ENCODE measurements around the gene RUNX1.
"Not testable (repeated sequence)": the region's sequence is repeated elsewhere in the genome, so short reads cannot be mapped to it uniquely, and the experiment has no call there.

The RUNX1 gene

DNA sequence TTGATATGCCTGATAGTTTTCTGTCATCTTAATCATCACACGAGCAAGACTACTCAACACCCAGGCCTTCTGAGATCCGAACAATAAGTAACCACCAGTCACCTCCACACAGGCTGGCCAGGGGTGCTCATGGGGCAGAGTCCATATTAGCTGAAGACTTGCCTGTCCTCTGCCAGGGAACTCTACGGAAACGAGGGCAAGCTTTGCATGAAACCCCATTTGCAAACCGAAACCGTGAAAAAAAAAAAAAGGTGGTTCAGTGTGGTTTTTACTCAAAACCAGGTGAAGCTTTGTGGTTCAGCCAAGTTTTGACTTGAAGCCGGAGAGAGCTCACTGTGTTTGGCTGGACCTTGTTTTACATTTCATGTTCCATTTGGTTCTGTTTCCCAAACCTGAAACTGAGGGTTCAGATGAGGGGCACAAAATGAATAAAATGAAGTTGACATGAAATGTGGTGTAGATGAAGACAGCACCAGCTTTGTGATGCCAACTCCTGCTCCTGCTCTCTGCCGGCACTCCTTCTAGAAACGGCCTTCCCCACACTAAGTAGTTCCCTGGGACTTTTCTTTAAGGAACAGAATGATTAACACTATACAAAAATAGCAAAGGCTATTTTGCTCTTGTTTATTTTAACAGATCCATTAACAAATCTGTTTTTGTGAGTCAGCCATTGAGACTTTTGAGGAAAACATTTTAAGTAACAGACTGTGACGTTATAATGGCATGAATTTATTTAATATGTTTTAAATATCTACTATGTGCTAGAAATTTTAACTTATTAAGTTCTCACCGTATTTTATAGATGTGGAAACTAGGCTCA, 74.7 kb downstream of the RUNX1 start:
- in situ Hi-C loops (cut with MboI; ENCODE audit: low sequenced_read_pairs): no loop called here

DNA sequence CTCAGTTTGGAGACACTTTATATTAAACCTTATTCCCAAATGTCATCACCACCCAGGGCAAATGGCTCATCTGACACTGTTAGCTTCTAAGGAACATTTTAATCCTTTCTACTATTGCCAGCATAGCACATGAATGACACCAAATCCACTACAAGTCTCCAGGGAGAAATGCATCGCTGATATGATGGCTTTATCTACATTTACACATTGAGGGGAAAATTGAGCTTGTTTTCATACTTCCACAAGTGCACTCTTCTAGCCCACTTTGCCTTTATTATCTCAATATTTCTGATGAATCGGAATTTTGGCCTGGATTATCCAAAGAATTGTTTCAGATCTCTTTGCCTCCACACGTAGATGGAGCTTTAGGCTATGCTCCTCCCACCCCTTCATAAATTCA, 75.4 kb downstream of the RUNX1 start:
- in situ Hi-C loops (cut with MboI; ENCODE audit: low sequenced_read_pairs): no loop called here

DNA sequence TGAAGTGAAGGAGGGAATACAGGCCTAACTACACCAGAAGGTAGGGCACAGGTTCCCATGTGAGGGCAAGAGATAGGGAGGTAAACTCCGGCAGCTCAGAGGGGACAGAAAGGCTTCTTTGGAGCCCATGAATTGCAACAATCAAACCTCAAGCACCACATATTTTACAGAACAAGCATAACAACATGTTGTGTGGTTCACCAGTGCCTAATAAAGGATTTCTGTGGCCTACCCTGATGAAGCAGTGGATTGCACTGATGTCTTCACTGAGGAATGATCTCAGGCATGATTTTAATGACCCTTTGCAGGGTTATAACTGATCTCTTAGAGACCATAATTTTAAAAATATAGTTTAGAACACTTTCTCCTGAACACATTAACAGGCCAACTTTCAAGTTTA, 77.4 kb downstream of the RUNX1 start:
- in situ Hi-C loops (cut with MboI; ENCODE audit: low sequenced_read_pairs): no loop called here

DNA sequence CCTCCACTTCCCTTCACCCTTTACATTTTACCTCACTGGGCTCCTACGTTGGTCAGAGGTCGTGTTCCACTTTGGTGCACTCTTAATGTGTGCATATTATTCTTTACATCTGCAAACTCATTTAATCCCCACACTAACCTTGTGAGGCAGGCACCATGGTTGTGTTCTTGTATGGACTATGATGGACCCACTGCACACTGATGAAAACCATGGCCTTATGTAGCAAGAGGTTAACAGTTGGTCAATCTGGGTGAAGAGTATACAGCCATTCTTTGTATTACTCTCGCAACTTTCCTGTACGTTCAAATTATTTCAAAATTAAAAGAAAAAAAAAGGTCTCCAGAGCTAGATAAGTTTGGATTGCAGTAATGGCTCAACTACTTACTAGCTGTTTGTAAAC, 78.5 kb downstream of the RUNX1 start:
- in situ Hi-C loops (cut with MboI; ENCODE audit: low sequenced_read_pairs): no loop called here

DNA sequence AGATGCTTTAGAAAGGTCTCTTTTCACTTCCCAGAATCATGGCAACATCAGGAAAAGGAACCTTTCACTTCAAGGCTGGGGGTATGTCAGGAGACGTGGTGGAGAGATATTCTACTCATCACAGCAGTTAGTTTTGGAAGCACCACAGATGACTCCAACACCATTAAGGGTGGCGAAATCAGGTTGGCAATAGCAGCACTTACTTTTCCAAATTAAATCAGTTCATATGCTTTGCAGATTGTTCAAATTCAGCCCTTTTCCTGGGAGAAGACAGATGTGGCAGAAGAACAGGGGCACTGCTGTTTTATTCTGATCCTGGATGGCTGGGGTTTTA, 79.0 kb downstream of the RUNX1 start:
- in situ Hi-C loops (cut with MboI; ENCODE audit: low sequenced_read_pairs): no loop called here

DNA sequence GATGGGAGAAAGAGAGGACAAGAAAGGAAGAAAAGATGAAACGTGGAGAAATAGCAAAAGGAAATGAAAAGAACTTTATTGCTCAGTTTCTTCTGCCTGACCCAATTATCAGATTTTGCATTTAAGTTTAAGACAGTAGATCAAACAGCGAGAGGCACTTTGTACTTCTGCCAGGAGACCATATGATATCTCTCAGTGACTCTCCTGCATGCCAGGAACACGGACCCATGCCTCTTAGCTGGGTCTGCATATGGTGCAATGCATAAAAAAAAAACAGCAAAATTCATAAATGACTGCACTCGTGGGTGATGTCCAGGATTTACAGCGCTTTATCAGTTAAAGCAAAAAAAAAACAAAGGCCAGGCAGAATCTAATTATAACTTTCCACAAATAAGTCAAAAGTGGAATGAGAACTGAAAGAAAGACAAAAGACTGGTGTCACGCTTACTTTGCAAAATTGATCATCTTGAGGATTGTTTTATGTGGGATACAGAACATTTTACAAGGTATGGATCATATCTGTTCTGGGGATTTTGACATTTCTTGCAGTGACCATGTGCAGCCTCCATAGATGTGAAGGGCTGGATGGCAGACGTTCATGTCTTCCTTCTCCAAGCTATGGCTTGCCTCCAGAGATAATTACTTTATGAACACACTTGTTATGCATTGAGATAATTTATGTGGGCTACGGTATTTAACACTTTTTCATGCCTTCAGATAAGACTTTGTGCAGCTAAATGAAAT, 79.5 kb downstream of the RUNX1 start:
- in situ Hi-C loops (cut with MboI; ENCODE audit: low sequenced_read_pairs): no loop called here

DNA sequence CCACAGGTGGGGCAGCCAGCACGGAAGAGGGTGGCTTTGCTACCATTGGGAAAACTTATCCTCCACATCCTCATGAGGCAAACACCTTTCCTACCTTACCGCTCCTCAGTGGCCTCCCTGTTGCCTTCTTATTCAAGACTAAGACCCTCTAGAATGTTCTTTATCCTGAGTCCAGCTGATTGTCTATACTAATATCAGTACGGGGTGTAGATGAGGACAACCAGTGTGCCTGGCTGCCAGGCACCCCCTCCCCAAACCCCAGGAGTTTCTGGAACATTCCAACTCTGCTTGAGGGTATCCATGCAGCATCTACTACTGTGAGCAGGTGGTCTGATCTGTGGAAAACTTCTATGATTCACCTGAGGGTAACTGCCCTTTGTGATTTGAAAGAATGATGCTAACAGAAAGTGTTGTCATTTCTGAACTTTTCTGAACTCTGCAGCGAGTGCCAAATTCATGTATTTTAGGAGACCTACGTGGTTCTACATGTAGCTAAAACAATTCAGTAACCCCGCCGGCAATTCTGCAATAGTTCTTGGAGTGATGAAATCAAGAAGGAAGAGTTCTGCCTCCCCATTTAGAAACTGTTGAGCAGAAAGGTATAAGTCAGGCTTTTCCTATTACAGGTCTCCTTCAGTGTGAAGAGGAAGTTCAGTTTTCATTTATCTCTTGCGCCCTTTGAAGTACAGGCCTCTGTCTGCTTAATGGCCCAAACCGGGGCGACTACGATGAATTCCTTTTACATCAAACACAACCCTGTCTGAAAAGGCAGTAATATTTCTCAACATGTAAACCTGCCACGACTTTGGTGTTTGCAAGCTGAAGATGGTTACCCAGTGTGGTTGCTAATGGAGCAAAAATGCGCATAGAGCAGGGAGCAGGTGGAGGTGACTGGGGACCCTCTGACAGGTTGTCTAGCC, 80.4 kb downstream of the RUNX1 start:
- in situ Hi-C loops (cut with MboI; ENCODE audit: low sequenced_read_pairs): no loop called here

DNA sequence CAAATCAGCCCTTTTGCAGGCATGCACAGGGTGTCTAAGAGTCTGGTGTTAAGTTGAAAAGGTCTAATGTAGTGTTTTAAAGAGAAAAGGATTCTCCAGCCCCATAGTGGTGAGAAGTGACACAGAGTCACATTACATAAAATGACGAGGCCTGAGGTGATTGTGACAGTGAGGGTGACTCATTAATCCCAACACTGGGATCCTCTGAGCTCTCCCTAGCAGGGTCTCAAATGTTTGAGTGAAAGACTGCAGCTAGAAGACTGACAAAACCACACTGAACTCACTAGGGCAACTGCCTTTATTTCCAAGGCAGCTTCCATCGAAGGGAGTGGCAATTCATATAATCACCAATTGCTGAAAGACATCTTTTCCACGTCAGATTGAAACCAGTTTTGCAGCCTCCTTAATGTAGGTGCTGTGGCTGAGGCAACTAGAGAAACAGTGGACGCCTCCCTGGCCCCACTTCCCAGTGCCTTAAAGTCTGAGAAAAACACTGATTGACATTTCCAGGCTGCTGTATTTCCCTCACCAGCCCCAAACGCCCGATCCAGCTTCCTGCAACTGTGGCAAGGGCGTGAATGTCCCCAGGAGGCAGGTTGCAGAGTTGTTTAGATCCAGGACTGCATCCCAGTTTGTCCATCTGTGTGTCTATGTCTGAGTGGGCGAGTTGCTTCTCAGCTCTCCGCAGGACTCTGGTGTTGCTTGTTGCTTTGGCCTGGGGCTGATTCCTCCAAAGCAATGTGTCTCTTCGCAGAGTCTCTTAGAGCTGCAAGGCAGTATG, 81.4 kb downstream of the RUNX1 start:
- in situ Hi-C loops (cut with MboI; ENCODE audit: low sequenced_read_pairs): no loop called here

DNA sequence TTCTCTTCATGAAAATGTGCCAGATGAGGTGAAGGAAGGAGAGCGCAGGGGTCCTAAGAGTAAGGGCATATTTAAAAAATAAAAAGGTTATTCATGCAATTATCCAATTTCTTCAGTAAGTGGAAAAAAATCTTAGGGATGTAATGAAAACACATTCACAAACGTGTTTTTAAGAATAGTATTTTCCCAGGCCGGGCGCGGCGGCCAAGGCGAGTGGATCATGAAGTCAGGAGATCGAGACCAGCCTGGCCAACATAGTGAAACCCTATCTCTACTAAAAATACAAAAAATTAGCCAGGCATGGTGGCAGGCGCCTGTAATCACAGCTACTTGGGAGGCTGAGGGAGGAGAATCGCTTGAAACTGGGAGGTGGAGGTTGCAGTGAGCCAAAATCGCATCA, 82.2 kb downstream of the RUNX1 start:
- in situ Hi-C loops (cut with MboI; ENCODE audit: low sequenced_read_pairs): not testable (repeated sequence)

DNA sequence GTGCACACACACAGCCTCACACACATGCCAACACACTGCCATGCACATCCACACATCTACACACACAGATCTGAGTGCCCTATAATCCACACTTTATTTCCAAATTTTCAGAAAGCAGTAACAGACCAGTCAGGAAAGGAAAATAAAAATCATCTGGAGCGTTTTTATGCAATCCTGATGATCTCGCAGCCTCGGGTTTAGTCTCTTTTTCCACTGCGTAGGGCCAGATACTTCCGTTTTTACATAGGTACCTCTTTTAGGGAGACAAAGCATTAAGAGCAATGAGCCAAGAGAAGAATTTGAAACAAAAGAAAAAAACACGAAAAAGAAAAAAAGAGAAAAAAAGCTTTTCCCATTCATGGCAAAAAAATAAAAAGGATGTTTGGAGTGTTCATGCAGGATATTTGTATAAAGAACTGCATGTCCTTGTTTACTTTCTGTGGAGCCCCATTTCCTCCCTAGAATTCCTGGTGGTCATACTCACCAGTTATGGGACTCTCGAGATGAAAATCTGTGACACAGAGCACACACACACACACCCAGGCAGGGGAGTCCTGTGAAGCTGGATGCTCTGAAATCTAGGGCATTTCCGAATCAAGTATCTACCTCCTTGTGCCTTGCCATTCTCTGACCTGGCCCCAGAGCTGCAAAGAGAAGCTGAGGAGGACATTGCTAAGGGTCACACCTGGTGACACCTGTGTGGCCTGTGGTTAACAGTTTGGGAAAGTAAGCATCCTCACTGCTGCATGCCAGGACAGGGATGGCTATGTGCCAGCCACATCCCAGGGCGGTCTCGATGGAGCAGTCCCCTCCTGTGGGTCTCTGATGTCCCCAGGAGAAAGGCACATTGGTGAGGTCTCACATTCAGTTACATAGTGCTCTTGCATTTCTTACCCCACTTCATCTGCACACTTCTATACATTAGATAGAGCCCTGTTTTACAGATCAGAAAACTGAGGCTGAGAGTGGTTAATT, 83.6 kb downstream of the RUNX1 start:
- in situ Hi-C loops (cut with MboI; ENCODE audit: low sequenced_read_pairs): no loop called here

DNA sequence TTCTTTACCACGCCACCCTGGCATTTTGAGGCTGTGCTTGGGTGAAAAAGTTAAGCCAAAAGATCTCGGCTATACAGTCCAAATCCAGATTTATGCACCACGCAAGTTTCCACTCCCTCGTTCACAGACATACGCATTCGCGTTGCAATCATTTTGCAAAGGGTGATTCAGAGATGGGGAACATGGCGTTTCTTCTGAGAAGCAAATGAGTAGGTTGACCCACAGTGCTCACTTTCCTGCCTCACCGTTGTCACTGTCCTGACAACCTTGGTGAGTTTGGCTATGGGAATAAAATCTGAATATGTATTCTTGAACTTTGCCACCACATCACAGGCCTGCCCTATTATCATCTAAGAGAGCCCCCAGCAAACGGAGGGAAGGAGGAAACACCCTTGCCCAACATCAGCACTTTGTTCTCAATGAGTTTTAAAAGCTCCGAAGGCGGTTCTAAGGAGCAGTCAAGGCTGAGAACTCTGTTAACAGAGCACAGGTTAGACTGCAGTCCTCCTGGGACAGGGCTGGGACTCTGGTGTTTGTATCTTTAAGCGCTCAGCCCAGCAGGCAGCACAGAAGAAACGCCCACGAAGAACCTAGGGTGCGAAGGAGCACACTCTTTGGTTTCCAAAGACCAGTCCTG, 86.4 kb downstream of the RUNX1 start:
- in situ Hi-C loops (cut with MboI; ENCODE audit: low sequenced_read_pairs): no loop called here

DNA sequence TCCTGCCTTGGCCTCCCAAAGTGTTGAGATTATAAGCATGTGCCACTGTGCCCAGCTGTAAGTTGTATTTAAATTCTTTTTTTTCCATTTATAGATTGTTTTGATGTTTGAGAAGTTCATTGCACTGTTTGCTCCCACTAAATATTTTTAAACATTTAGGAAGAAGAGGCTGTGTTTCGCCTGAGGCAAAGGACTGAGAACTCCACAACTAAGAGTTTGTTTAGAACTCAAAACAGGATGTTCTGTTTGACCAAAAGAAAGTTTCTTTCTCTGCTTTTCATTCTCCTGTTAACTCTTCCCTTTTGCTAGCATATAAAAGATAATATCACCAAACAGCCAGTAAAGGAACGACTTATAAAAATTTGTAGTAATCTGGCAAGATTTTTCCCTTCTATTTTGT, 87.0 kb downstream of the RUNX1 start:
- in situ Hi-C loops (cut with MboI; ENCODE audit: low sequenced_read_pairs): no loop called here

DNA sequence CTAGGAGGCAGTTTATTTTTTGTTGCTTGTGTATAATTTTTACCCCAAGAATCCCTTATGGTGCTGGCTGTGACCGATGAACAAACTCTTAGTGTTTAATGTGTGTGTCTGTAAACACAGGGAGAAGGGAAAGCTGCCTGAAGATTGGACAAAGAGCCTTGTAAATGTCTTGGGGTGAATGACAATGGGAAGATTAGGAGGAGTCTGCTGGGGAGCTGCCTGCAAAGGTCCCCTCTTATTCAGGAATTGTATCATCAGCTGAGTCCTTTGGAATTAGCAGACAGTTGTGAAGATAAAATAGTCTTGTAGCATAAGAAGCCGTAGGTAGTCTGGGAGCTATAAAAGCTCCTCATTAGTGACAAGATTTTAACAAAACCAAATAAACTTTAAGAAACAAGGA, 88.4 kb downstream of the RUNX1 start:
- in situ Hi-C loops (cut with MboI; ENCODE audit: low sequenced_read_pairs): no loop called here

DNA sequence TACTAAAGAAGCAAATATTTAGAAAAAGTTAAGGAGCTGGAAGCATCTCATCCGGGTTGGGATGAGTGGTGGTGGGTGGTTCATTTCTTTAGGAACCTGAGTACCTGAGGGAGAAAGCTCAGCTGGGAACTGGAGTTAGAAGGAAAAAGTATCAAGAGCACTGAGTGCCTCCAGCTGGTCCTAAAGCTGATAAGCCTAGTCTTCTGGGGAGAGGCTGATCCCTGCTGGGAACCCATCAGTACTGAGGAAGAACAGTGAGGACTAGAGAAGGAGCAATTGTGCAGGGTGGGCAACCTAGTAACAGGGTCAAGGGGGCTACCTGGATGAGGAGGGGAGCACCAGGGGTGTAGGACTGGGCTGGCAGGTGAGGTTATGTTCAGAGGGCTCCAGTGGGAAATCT, 89.5 kb downstream of the RUNX1 start:
- in situ Hi-C loops (cut with MboI; ENCODE audit: low sequenced_read_pairs): no loop called here

DNA sequence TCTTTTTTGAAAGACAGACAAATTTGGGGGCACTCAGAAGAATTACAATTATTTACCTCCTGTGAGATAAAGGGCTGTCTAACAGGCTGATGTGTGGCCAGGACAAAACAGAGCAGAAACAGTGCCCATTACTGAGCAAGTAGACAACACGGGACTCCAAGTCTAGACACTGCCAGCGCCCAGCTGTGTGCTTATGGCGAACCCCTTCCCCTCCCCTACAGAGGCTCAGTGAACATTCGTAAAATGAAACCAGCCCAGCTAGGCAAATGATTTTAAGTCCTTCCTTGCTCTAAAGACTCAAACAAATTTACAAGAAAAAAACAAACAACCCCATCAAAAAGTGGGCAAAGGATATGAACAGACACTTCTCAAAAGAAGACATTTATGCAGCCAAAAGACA, 91.1 kb downstream of the RUNX1 start:
- in situ Hi-C loops (cut with MboI; ENCODE audit: low sequenced_read_pairs): no loop called here

DNA sequence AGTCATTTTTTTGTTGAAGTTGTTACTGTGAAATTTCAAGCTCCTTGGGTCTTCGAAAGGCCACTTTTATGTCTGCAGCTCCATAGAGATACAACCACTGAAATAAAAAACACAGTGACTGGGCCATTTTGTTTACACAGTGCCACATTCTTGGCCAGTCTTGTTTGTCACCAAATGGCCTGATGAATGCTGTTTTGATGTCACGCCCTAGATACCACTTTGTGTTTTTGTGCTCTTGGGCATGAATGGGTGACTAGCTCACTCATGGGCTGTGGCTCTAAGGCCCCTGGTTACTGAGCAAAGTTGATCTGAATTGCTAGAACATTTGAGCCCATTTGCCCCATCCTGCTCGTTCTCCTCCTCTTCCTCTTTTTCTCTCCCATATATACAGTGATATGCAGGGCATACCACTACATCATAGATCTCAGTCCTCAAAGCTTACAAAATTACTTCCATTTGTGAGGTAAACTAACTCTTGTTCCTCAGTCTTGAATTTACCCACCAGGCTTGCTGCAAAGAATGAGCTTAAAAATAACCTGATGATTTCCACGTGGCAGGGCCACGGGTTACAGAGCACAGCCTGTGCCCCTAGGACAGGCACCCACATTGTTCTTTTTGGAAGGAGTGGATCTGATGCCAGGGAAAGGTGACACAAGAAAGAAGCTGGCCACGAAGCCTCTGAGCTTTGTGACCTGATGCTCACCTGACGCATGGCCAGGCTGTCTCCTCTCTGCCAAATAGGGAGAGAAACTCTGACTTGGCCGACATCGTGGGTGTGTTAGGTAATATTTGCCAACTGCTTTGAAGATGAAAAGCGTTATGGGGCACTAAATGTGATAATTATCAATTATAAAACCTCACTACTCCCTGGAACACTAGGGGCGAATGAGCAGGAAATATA, 92.4 kb downstream of the RUNX1 start:
- in situ Hi-C loops (cut with MboI; ENCODE audit: low sequenced_read_pairs): no loop called here

DNA sequence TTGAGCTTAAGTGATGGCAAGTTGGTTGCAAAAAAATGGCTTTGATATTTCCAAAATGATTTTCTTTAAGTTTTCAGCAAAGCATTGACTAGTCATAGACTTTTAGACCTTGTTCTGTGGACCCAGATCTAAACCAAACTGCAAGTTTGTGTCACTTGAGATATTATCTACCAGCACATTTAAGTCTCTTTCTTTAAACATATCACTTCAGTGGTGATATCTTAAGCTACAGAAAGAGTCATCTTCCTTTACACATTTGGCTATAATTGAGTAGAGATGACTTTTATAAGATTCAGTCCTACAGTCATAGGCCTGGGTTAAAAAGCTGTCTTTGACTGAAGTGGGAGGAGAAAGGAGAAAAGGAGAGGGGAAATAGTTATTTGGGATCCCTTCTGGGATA, 95.2 kb downstream of the RUNX1 start:
- in situ Hi-C loops (cut with MboI; ENCODE audit: low sequenced_read_pairs): no loop called here

DNA sequence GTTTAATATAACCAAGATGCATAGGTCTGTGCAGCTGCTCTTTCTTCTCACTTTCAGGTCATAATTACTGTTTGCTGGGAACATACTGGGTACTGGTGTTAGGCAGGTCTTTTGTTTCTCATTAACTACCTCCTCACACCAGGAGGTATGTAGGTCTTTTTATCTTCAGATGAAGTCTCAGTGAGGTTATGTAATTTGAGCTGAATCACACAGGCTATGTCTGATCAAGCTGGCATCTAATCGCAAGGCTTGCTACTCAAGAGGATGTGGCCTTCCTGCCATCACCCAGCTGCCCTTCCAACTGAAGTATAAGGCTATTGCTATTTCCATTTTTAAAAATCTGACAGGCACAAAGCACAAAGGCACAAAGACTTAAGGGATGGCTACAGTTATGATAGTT, 96.4 kb downstream of the RUNX1 start:
- in situ Hi-C loops (cut with MboI; ENCODE audit: low sequenced_read_pairs): no loop called here
